ENCODE data around the gene EFHC1.
"Not testable (repeated sequence)": the region's sequence is repeated elsewhere in the genome, so short reads cannot be mapped to it uniquely, and the experiment has no call there.

The EFHC1 gene

GRCh38 chr6:52438926-52439325, 18.8 kb downstream of the EFHC1 start:
- DNase-seq (ENCODE audit: low read depth): no peak

DNA sequence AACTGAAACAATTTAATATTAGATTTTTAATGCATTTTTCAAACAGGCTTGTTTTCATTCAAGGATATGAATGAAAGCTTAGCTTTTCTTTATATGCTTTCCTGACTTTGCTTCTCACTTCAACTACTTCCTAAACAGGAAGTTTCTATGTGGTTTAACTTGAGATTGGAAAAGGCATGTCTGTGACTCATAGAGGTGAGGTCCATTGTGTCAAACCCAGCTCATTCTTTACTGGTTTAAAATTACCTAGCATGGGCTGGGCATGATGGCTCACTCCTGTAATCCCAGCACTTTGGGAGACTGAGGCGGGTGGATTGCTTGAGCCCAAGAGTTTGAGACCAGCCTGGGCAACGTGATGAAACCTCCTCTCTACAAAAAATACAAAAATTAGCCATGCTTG, 34.4 kb downstream of the EFHC1 start:
- DNase-seq (ENCODE audit: low read depth): no peak

DNA sequence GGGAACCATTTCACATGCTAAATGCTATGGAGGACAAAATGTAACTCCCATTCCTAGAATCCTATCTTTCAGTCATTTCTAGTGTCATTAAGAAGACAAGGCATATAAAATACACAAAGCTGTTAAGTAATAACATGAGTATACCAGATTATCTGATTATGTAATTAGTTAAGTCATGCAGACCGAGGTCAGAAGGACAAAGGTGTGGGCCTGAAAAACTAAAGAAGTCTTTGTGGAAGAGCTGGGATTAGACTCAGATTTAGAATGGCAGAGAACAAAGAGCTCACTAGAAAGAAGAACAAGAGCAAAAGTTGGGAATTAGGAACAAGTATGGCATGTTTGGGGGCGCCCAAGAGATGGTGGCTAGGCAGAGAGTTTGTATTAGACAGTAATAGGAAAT, 37.0 kb downstream of the EFHC1 start:
- DNase-seq (ENCODE audit: low read depth): no peak

GRCh38 chr6:52461194-52461593, 41.1 kb downstream of the EFHC1 start:
- not testable (repeated sequence) for DNase-seq (ENCODE audit: low read depth)

- DNase-seq (ENCODE audit: low read depth): no peak
Observed at GRCh38 chr6:52474173-52474572, 54.0 kb downstream of the EFHC1 start.

DNA sequence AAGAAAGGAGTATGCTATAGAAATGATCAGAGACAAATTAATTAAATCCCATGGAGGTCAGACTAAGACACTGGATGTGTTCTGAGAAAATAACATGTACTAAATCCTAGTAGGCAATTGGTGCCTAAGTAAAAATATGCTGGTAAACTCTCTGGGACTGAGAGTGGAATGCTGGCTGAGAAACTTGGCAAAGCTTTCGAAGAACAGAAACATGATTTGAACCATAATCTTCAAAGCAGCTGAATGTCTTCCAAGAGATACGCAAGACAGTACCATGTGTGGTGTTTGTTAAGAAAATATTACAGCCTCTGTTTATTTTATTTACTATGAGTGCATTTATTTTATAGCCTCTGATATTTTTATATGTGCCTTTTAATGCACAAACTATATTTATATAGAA, 55.2 kb downstream of the EFHC1 start:
- no peak for DNase-seq (ENCODE audit: low read depth)

DNA sequence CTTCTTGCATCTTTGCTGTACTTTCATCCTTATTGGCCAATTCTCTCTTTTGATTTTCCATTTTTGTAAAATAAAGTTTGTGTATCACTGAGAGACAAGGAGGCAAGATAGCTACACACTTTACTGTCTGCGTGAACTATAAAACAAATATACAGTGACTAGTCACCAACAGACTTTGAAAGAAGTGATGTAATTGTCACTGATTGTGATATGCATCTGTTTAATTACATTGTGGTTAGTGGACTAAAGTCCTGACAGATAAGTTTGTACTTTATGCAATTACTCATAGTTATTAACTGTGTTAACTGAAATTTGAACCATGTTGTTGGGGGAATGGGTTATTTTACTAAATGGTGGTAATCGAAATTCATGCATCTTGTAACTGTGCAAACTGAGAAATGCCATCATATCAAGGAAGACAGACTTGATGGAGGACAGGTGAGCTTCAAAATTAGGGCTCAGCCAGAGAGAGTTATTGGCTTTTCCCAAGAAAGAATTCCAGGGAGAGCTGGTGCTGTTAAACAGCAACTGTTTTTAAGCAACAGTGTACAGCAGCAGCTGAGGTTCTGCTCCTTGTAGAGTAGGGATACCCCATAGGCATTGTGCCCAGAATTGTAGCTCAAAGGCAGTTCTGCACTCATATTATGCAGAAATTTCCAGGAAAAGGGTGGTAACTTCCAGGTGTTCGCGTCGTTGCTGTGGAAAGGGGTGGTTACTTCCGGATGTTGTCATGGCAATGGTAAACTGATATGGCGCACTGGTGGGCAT, 62.9 kb downstream of the EFHC1 start:
- no peak for DNase-seq (ENCODE audit: low read depth)

DNA sequence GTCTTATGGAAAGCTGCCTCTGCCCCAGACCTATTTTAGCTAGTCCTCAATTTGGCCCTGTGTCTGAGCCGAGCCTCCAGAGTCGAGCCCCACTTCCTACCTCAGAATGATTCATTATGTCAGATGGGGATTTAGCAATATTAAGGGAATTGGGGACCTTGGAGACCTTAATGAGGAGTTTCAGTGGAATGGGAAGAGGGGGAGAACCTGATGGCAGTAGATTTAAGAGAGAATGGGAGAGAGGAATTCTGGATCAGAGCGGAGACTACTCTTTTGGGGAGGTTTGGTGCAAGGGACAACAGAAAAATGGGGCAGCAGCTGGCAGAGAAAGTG, 63.5 kb downstream of the EFHC1 start:
- DNase-seq (ENCODE audit: low read depth): no peak

GRCh38 chr6:52489881-52490280, 69.7 kb downstream of the EFHC1 start:
- DNase-seq (ENCODE audit: low read depth): no peak

DNA sequence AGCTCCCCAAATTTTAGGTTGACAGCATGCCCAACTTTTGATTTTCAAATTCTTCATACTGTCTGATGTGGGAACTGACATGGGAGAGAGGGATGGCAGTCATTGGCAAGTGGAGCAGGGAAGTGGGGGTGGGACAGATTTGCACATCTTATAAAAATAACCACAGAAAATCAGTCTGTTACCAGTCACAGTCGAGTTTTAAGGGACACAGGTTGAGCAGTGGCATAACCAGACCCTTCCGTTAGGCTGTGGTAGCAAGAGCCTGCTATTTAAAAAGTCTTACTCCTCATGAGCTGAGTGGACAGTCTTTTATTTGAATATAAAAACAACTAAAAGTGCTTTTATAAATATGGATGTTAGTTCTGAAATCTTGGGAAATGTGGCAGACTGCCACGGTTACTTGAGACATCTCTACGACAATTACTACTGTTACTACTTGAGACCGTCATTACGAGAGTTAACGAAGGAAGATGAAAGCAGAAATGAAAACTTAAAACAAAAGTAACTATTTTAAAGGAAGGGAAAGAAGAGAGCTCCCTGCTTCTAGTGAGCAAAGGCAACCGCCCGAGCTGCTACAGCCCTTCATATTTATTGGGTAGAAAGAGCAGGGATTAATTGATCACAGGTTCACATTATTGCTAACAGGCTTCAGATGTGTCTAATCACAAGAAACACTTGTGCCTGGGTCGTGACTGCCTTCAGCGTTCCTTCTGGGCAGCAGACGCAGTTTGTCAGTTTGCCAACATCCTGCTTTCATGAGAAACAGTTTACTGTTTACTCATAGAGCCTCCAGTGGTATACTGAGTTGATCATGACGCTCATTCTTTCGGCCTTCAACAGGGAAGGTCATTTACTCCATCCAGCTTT, 71.3 kb downstream of the EFHC1 start:
- DNase-seq (ENCODE audit: low read depth): no peak

DNA sequence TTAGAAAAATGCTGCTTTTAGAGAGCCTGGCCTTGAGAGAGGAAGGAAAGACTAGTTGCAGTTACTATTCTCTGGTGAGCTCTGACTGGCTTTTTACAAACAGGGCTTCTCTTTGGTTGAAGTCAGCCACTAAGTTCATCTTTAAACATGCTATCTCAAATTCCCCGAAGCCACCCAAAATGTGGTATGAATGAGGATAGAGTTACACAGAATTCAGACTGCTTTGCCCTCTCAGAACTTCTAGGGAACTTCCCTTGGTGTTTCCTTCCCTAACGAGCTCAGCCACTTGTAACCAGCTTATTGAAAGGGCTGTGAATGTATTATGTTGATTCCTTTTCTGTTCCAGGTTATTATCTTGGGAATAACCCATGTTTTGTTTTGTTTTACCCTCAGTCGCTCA, 73.5 kb downstream of the EFHC1 start:
- DNase-seq (ENCODE audit: low read depth): no peak

DNA sequence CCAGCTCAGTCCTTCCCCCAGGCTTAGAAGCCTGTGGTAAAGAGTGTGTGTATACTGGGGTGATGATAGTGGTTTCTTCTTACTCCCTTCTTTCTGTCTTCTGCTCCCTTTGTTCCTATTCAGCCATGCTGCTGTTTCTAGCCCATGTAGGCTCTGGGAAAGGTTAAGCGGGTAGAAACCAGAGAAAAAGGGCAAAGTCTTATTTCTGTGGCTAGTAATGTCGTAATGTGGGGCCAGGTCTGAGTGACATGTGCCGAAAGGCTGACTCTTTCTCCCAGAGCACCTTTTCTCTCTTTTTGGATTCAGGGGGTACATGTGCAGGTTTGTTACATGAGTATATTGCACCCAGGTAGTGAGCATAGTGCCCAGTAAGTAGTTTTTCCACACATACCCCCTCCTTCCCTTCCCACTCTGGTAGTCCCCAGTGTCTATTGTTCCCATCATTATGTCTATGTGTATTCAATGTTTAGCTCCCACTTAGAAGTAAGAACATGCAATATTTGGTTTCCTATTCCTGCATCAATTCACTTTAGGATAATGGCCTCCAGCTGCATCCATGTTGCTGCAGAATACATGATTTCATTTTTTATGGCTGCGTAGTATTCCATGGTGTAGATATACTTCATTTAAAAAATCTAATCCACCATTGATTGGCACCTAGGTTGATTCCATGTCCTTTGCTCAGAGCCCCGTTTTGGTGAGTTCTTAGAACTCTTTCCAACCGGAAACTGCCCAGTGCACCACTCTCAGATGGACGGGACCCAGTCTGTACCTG, 74.3 kb downstream of the EFHC1 start:
- DNase-seq (ENCODE audit: low read depth): no peak

- DNase-seq (ENCODE audit: low read depth): no peak
Observed at GRCh38 chr6:52495922-52496321, 75.8 kb downstream of the EFHC1 start.

DNA sequence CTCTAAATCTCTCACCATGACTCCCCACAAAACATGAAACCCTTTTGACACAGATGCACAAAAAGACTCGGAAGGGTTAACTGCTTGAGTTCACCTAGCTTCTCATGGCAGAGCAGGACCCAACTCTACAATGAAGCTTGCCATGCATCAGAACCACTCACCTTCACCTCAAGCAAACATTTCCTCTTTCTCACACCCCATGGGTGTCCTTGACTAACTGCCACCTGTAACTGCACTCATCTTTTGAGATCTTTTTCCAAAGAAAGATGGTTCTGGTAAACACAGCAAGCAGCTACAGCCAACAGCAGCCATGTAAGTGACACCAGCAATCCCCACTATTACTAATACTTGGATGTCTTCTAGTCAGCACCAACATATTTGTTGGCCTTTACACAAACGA, 76.5 kb downstream of the EFHC1 start:
- no peak for DNase-seq (ENCODE audit: low read depth)

- no peak for DNase-seq (ENCODE audit: low read depth)
Observed at GRCh38 chr6:52497652-52498408, 77.7 kb downstream of the EFHC1 start.

GRCh38 chr6:52498538-52499017, 78.4 kb downstream of the EFHC1 start:
- DNase-seq (ENCODE audit: low read depth): no peak

GRCh38 chr6:52499026-52499425, 78.9 kb downstream of the EFHC1 start:
- no peak for DNase-seq (ENCODE audit: low read depth)

GRCh38 chr6:52499681-52500236, 79.6 kb downstream of the EFHC1 start:
- DNase-seq (ENCODE audit: low read depth): no peak

DNA sequence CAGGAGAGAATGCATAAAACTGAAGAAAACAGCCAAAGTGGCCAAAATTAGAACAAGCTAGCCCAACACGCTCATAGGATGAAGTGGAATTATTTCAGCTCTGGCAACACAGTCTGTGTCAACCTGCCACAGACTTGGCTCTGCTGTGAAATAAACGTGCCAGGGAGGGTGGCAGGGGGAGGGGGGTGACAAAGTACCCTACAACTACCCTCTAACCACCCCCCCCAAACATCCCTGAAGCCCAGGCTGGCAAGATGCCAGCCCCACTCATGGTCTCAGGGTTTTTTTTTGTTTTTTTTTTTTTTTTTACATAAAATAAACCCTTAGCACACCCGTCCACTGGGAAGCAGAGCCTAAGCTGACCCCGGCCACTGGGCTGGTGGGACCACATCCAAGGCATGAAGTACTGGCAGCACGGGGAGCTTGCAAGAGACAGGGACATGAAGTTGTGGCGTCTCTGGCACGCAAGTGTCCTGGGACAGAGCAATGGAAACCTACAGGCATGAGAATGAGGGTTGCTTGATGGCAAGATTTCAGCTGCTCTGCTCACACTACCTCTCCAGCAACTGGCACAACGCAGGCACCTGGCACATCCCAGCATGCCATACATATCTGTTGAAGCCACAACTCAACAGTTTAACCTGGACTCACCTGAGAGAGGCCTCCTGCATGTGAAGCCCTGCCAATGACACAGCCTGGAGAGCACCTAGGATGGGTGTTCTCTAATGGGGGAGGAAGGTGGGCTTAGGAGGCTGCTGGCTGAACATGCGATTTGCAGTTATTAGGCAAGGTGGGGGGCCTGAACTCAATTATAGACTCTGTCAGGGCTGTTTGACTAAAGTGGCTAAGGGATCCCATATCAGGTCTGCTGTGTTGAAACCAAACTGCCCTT, 80.3 kb downstream of the EFHC1 start:
- DNase-seq (ENCODE audit: low read depth): no peak

DNA sequence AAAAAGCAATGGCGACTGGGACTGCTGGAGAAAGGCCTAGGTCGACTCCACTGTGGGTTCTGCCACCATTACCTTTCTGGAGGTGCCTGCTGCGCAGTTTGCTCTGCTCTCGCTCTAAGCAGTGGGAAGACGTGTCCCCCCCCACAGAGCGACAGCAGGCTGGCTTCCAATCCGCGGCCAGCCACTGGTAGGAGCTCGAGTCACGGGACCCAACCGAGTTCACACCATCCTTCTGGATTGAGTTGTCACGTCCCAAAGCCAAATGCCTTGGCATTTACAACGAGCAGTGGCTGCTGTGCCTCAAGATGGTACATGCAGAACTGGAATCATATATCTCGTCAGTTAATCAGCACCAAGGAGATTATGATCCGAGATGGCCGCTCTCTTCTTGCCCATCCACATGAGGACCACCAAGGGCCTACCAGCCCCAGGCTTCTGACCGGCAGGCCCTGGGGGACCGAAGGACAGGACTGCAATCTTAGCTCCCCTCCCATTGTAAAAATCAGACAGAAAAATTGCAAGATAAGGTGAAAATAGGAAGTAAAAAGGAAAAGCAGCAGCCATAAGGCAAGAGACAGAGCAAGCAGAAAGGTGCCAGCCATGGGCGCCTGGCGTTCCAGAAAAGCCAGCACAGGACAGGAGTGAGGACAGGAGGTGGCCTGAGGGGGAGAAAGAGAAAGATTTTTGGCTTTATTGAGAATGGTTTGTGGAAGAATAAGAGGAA, 82.3 kb downstream of the EFHC1 start:
- no peak for DNase-seq (ENCODE audit: low read depth)
